ENCODE measurements around the gene SYNPO. TPM values are rescaled to one million over a fixed set of nuclear protein-coding genes. Genes with fewer than 3 reads are reported as not detected.

The SYNPO gene
- total RNA-seq, 1 donor from 2014 or later: 195 TPM

GRCh38 chr5:150644058-150644457, 3.6 kb downstream of the SYNPO start:
- no peaks in the 10 kb centered on the region for H3K9me3 Mint-ChIP-seq (ENCODE audit: low read depth)
- peak; percentile 10 for DNase-seq (ENCODE audit: low spot score)
- no peak for TF ChIP-seq CTCF (IDR thresholded peaks at IDR 0.05)
- H3K4me3 Mint-ChIP-seq (ENCODE audit: unreplicated experiment): peak overlapping the region; percentile 53
- peak overlapping the region; percentile 90 for H3K27ac Mint-ChIP-seq (ENCODE audit: unreplicated experiment)
- H3K36me3 Mint-ChIP-seq (ENCODE audit: low read depth): peaks cover 18% of the 10 kb centered on the region
- peaks cover 80% of the 10 kb centered on the region for H3K4me1 Mint-ChIP-seq (ENCODE audit: low read depth)
- no peaks in the 10 kb centered on the region for H3K27me3 Mint-ChIP-seq (ENCODE audit: low read depth)

- peak; percentile 53 for DNase-seq (ENCODE audit: low spot score)
- Mint-ChIP-seq H3K4me3 (ENCODE audit: unreplicated experiment) (peak overlapping the region; percentile 53), H3K27me3 (ENCODE audit: low read depth) (no peaks in the 10 kb centered on the region), H3K36me3 (ENCODE audit: low read depth) (peaks cover 19% of the 10 kb centered on the region), H3K4me1 (ENCODE audit: low read depth) (peaks cover 75% of the 10 kb centered on the region), H3K27ac (ENCODE audit: unreplicated experiment) (peak overlapping the region; percentile 90), H3K9me3 (ENCODE audit: low read depth) (no peaks in the 10 kb centered on the region)
- TF ChIP-seq CTCF (IDR thresholded peaks at IDR 0.05): no peak
Observed at GRCh38 chr5:150644514-150644913, 4.1 kb downstream of the SYNPO start.

- peak overlapping the region; percentile 53 for H3K4me3 Mint-ChIP-seq (ENCODE audit: unreplicated experiment)
- H3K4me1 Mint-ChIP-seq (ENCODE audit: low read depth): peaks cover 68% of the 10 kb centered on the region
- no peak for TF ChIP-seq CTCF (IDR thresholded peaks at IDR 0.05)
Observed at GRCh38 chr5:150645070-150645700, 4.7 kb downstream of the SYNPO start.

GRCh38 chr5:150647275-150648251, 7.1 kb downstream of the SYNPO start:
- no peak for DNase-seq (ENCODE audit: low spot score)
- H3K27me3 Mint-ChIP-seq (ENCODE audit: low read depth): no peaks in the 10 kb centered on the region
- H3K4me1 Mint-ChIP-seq (ENCODE audit: low read depth): peaks cover 63% of the 10 kb centered on the region
- H3K9me3 Mint-ChIP-seq (ENCODE audit: low read depth): no peaks in the 10 kb centered on the region
- no peak overlapping the region for H3K27ac Mint-ChIP-seq (ENCODE audit: unreplicated experiment)
- H3K36me3 Mint-ChIP-seq (ENCODE audit: low read depth): peaks cover 39% of the 10 kb centered on the region
- H3K4me3 Mint-ChIP-seq (ENCODE audit: unreplicated experiment): no peak overlapping the region
- no peak for TF ChIP-seq CTCF (IDR thresholded peaks at IDR 0.05)

More at GRCh38 chr5:150645070-150645700, 4.7 kb downstream of the SYNPO start:
- H3K36me3 Mint-ChIP-seq (ENCODE audit: low read depth): peaks cover 25% of the 10 kb centered on the region
- no peaks in the 10 kb centered on the region for H3K27me3 Mint-ChIP-seq (ENCODE audit: low read depth)
- no peaks in the 10 kb centered on the region for H3K9me3 Mint-ChIP-seq (ENCODE audit: low read depth)
- peak overlapping the region; percentile 90 for H3K27ac Mint-ChIP-seq (ENCODE audit: unreplicated experiment)
- DNase-seq (ENCODE audit: low spot score): peak; percentile 43
